A549 (cell line): ENCODE results near the gene MAL.

Experiments used
- CBX2 ChIP-seq: fragments of 200-600 bp; sonication (generic); IDR thresholded peaks from 2 replicates; pipeline ENCODE4 v1.6.1; 2016; ENCODE audit warnings: low read depth, mild to moderate bottlenecking, borderline replicate concordance
- CTCF ChIP-seq: fragments of >200 bp; sonication (Bioruptor Twin); formaldehyde crosslinking; IDR thresholded peaks from 3 replicates; pipeline ENCODE4 v1.5.1; 2016
- ESRRA ChIP-seq: fragments of 150-350 bp; IDR thresholded peaks from 2 replicates; pipeline ENCODE4 v1.6.1; 2014; ENCODE audit warnings: mild to moderate bottlenecking, low read length, borderline replicate concordance
- MAFK ChIP-seq: fragments of 450-650 bp; IDR thresholded peaks from 2 replicates; pipeline ENCODE4 v1.6.1; 2014; ENCODE audit not compliant: partially characterized antibody
- MAX ChIP-seq: IDR thresholded peaks from 2 replicates; pipeline ENCODE4 v1.6.1; 2012
- POLR2A ChIP-seq: IDR thresholded peaks from 2 replicates; pipeline ENCODE4 v1.6.1; 2012; ENCODE audit warnings: mild to moderate bottlenecking, low read length
- RCOR1 ChIP-seq: fragments of 150-350 bp; IDR thresholded peaks from 2 replicates; pipeline ENCODE4 v1.6.1; 2014; ENCODE audit warnings: antibody characterized with exemption, low read length, low read depth
- REST ChIP-seq: fragments of 200-600 bp; sonication (generic); IDR thresholded peaks from 2 replicates; pipeline ENCODE4 v1.6.1; 2016; ENCODE audit warnings: antibody characterized with exemption, mild to moderate bottlenecking, moderate library complexity
- SMC3 ChIP-seq: fragments of >200 bp; sonication (Bioruptor Twin); formaldehyde crosslinking; IDR thresholded peaks from 3 replicates; pipeline ENCODE4 v1.6.1; 2018; ENCODE audit warnings: inconsistent platforms

GRCh38 chr2:95001051-95001562 lies 24.4 kb upstream of the MAL start:
- TF ChIP-seq POLR2A (no peak), ESRRA (no peak), REST (no peak), CTCF (no peak), CBX2 (no peak), RCOR1 (no peak), MAX (no peak), SMC3 (no peak), MAFK (no peak)
